Cardiac muscle cell (in vitro differentiated cells and primary cell): ENCODE measurements around the gene SMIM41. TPM values are rescaled to one million over a fixed set of nuclear protein-coding genes. Genes with fewer than 3 reads are reported as not detected.
"Not testable (repeated sequence)": the region's sequence is repeated elsewhere in the genome, so short reads cannot be mapped to it uniquely, and the experiment has no call there.

Source experiments
- DNase-seq, 2 donors: peaks; one replicate each; pipeline versions ENCODE4 v3.0.0 to v3.0.0-alpha.2; 2010 to 2017; ENCODE audit warnings: low read depth in 1 of 2, low spot score in 1 of 2
- H3K27ac ChIP-seq: fragments of 200-600 bp; sonication (generic); 2 replicates; pipeline ENCODE4 v1.5.1; 2016
- H3K27me3 ChIP-seq: fragments of 200-600 bp; sonication (generic); 2 replicates; pipeline ENCODE4 v1.6.0; 2016; ENCODE audit warnings: control low read depth
- H3K36me3 ChIP-seq: fragments of 200-600 bp; sonication (generic); 2 replicates; pipeline ENCODE4 v1.5.1; 2016; ENCODE audit warnings: control low read depth
- H3K4me1 ChIP-seq: fragments of 200-600 bp; sonication (generic); 2 replicates; pipeline ENCODE4 v1.8.1; 2017; ENCODE audit warnings: low read depth, mild to moderate bottlenecking, mixed run types
- H3K4me3 ChIP-seq: fragments of 200-600 bp; sonication (generic); 2 replicates; pipeline ENCODE4 v1.5.1; 2016; ENCODE audit warnings: mild to moderate bottlenecking
- H3K9me3 ChIP-seq: fragments of 200-600 bp; sonication (generic); 2 replicates; pipeline ENCODE4 v1.5.1; 2017; ENCODE audit warnings: low read depth, mild to moderate bottlenecking, control low read depth
- polyA plus RNA-seq: library from polyadenylated mRNA; unstranded; fragments of >200 nt; fragmentation: Nextera tagmentation; extraction: Ambion mirVana; gene quantifications from 2 replicates; pipeline ENCODE4 v1.2.1, GENCODE V29; 2016
- total RNA-seq: library from RNA; depleted of rRNA; stranded (reverse); fragments of >200 nt; gene quantifications from 2 replicates; pipeline ENCODE4 v1.2.3, GENCODE V29; 2016
- TF ChIP-seq, protein P1 (sequence below): IDR thresholded peaks from 2 replicates; pipeline ENCODE4 v1.5.1; 2012; ENCODE audit warnings: low read depth, mild to moderate bottlenecking, low read length

Gene SMIM41
- total and polyA plus RNA-seq, 2 experiments from 2014 or later, result not detected

DNA sequence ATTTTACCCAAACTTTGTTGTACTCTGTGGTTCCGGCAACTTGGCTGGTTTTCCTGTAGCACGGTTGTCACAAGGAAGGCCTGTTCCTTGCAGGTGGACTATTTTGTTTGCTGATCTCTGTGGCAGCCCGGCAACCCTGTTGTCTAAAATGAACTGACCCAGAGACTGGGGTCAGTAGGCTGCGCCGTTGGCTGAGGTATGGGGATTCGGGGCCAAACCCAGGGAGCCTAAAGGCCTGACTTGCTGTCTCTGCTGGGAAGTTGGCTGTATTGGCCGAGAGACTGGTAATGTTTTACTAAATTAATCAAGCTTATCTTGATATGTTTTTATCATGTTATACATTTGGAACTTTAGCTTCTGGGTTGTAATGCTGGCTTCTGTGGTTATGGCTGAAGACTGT, 13.8 kb downstream of the SMIM41 start:
- Histone ChIP-seq H3K9me3 (no peaks in the 10 kb centered on the region), H3K4me3 (no peak overlapping the region), H3K27ac (no peak overlapping the region), H3K36me3 (no peaks in the 10 kb centered on the region), H3K27me3 (peaks cover 23% of the 10 kb centered on the region), H3K4me1 (no peaks in the 10 kb centered on the region)
- no peak for DNase-seq
- TF ChIP-seq, protein P1, sequence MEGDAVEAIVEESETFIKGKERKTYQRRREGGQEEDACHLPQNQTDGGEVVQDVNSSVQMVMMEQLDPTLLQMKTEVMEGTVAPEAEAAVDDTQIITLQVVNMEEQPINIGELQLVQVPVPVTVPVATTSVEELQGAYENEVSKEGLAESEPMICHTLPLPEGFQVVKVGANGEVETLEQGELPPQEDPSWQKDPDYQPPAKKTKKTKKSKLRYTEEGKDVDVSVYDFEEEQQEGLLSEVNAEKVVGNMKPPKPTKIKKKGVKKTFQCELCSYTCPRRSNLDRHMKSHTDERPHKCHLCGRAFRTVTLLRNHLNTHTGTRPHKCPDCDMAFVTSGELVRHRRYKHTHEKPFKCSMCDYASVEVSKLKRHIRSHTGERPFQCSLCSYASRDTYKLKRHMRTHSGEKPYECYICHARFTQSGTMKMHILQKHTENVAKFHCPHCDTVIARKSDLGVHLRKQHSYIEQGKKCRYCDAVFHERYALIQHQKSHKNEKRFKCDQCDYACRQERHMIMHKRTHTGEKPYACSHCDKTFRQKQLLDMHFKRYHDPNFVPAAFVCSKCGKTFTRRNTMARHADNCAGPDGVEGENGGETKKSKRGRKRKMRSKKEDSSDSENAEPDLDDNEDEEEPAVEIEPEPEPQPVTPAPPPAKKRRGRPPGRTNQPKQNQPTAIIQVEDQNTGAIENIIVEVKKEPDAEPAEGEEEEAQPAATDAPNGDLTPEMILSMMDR, result no peak

DNA sequence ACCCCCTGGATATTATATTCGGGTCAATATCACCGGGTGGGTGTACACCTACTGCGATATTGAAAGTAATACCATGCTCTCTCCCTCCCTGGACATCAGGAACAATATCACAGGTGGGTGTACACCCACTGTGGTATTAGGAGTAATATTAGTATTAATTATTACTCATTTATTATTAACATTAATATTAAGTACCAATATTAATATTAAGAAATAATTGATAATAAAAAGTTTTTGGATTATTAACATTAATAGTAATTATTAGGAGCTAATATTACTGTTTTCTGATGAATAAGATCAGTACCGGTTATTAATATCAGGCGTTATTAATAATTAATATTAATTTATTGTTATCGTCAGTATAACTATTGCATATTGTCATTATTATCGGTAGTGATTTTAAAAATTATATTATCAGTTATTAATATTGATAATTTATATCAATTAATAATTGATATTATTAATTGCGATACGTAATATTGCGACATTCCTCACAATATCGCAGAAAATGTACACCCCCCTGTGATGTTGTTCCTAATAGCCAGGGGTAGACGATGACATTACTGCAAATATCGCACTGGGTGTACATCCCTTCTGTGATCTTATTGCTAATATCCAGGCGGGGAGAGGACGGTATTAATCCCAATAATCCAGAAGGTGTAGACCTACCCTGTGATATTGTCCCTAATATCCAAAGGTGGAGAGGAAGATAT, 17.0 kb downstream of the SMIM41 start:
- Histone ChIP-seq H3K4me3 (no peak overlapping the region), H3K36me3 (no peaks in the 10 kb centered on the region), H3K27me3 (peaks cover 29% of the 10 kb centered on the region), H3K4me1 (no peaks in the 10 kb centered on the region), H3K9me3 (no peaks in the 10 kb centered on the region), H3K27ac (no peak overlapping the region)
- no peak for DNase-seq
- TF ChIP-seq, protein P1, result no peak

DNA sequence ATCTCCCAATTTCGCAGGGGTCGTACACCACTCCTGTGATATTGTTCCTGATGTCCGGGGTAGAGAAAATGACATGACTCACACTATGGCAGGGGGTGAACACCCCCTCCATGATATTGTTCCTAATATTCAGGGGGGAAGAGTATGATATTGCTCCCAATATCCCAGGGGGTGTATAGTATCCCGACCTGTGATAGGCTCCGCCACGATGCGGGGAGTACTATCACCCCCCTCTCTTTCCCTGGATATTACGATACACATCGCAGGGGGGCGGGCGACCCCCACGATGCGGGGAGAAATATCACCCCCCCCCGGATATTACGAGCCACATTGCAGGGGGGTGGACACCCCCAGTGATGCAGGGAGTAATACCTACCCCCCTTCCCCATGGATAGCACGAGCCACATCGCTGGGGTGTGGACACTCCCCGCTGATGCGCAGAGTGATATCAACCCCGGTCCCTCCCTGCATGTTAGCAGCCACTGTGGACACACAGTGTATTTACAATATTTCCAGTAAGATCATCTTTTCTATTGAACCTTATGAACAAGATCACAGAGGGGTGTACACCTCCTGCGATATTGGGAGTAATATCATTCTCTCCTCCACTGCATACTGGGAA, 17.7 kb downstream of the SMIM41 start:
- Histone ChIP-seq H3K4me1 (no peaks in the 10 kb centered on the region), H3K27me3 (peaks cover 26% of the 10 kb centered on the region), H3K9me3 (no peaks in the 10 kb centered on the region), H3K27ac (no peak overlapping the region), H3K36me3 (no peaks in the 10 kb centered on the region), H3K4me3 (no peak overlapping the region)
- no peak for DNase-seq
- TF ChIP-seq, protein P1, result no peak

DNA sequence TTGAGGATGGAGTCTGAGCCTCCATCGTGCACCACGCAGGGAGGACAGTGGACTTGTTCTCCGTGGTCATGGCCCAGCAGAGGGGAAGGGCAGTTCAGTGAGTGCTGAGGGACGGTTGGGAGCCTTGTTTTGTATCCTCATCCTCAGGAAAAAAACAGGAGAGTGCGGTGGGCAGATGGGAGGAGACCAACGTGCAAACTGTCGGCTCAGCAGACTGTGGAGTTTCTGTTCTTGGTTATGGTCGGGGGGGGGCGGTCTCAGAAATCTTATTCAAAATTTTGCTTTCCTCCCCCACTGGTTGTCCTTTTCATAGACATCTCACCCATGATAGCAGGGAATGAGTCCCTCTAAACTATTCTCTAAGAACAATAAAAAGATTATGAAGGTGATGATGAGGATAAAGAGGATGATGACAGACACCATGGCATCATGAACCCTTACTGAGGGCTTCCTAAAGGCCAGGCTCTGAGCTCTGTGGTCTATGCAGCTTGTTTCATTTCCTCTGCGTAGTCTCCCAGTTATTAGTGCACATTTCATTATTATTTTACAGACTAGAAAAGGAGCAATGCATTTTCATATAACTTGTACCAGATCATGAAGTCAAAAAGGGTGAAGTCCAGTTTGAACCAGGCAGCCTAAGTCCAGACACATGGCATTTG, 25.1 kb downstream of the SMIM41 start:
- not testable (repeated sequence) for DNase-seq, H3K4me3 ChIP-seq, H3K36me3 ChIP-seq, H3K27ac ChIP-seq, H3K9me3 ChIP-seq, H3K4me1 ChIP-seq
- peaks cover 37% of the 10 kb centered on the region for H3K27me3 ChIP-seq

DNA sequence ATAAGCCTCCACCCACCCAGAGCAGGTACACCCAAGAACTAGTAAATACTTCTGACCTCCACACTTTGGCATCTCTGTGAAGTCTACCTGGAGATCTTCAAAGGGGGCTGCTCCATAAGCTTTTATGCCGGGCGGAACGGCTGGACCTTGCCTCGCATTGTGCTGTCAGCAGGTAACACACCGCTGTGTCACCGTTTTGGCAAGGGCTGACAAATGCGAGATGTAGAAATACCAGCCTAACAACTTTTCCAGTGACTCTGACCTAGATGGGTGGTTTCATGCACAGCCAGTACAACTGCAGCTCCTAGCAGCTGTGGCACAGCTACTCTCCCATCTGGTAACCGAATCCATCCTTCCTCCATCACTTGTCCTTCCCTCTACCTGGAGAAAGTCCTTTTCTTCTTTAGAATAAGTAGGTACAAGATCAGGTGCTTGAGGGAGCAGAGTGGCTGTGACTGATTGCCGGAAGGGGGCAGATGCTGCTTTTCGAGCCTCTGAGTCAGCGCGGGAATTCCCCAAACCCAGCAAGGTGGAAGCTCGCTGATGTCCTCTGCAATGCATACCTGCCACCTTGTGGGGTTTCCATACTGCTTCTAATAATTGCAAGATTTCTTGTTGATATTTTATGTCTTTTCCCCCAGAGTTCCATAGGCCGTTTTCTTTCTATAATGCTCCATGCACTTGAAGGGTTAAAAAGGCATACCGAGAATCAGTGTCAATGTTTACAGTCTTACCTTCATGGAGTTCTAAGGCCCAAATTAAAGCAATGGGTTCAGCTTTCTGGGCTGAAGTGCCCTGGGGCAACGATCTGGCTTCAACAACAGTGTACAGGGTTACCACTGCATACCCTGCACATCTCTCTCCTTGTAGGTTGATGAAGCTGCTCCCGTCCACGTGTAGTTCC, 37.0 kb downstream of the SMIM41 start:
- H3K4me1 ChIP-seq, DNase-seq, H3K27ac ChIP-seq: not testable (repeated sequence)

DNA sequence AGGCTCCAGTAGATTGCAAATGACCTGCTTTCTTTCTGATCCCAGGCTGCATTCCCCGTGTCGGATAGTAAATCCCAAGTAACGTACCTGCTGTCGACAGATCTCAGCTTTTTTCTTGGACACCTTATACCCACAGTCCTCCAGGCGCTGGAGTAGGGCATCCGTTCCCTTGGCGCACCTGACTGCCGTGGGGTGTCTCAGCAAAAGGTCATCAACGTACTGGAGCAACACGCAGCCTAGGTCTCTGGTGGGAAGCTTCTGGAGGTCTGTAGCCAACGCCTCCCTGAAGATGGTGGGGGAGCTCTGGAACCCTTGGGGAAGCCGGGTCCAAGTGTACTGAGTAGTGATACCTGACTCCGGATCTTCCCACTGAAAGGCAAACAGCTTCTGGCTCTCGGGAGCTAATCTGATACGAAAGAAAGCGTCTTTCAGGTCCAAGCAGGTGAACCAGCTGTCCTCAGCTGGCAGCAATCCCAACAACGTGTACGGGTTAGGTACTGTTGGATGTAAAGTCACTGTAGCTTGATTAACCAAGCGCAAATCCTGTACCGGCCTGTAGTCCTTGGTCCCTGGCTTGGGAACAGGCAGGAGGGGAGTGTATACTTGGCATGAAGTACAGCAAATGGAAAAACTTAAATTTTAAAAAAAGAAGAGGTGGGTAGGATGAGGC, 38.4 kb downstream of the SMIM41 start:
- H3K4me3 ChIP-seq, H3K36me3 ChIP-seq, DNase-seq, H3K27ac ChIP-seq, H3K4me1 ChIP-seq, H3K9me3 ChIP-seq: not testable (repeated sequence)
- peaks cover 31% of the 10 kb centered on the region for H3K27me3 ChIP-seq

More for the DNA sequence above, 37.0 kb downstream of the SMIM41 start:
- peaks cover 31% of the 10 kb centered on the region for H3K27me3 ChIP-seq
- H3K36me3 ChIP-seq, H3K4me3 ChIP-seq, H3K9me3 ChIP-seq: not testable (repeated sequence)
